GM19452 (cell line): ENCODE data around the gene SLC9A9.
"Not testable (repeated sequence)": the region's sequence is repeated elsewhere in the genome, so short reads cannot be mapped to it uniquely, and the experiment has no call there.

Source experiments
- ATAC-seq: cut with Tn5 transposase; IDR thresholded peaks from one replicate; pipeline ENCODE4 v1.9.1; 2021; ENCODE audit not compliant: unreplicated experiment

The SLC9A9 gene

GRCh38 chr3:143306407-143306806 lies 541.9 kb downstream of the SLC9A9 start:
- ATAC-seq = no peak

GRCh38 chr3:143302638-143303171 lies 545.6 kb downstream of the SLC9A9 start:
- no peak for ATAC-seq

GRCh38 chr3:143301031-143301901 lies 547.0 kb downstream of the SLC9A9 start:
- no peak for ATAC-seq

GRCh38 chr3:143298886-143299535 lies 549.3 kb downstream of the SLC9A9 start:
- ATAC-seq = no peak

GRCh38 chr3:143298380-143298779 lies 549.9 kb downstream of the SLC9A9 start:
- ATAC-seq = no peak

GRCh38 chr3:143295201-143296080 lies 552.8 kb downstream of the SLC9A9 start:
- no peak for ATAC-seq

GRCh38 chr3:143294188-143294587 lies 554.1 kb downstream of the SLC9A9 start:
- no peak for ATAC-seq

- no peak for ATAC-seq
Measured at GRCh38 chr3:143291836-143292447, 556.3 kb downstream of the SLC9A9 start.

GRCh38 chr3:143288944-143289343 lies 559.3 kb downstream of the SLC9A9 start:
- no peak for ATAC-seq

GRCh38 chr3:143287403-143287802 lies 560.9 kb downstream of the SLC9A9 start:
- ATAC-seq = no peak

- no peak for ATAC-seq
Measured at GRCh38 chr3:143286392-143287010, 561.8 kb downstream of the SLC9A9 start.

- no peak for ATAC-seq
Measured at GRCh38 chr3:143283432-143284128, 564.7 kb downstream of the SLC9A9 start.

- ATAC-seq = no peak
Measured at GRCh38 chr3:143280984-143281383, 567.3 kb downstream of the SLC9A9 start.

- ATAC-seq = not testable (repeated sequence)
Measured at GRCh38 chr3:143279567-143279966, 568.7 kb downstream of the SLC9A9 start.

- no peak for ATAC-seq
Measured at GRCh38 chr3:143278721-143279120, 569.5 kb downstream of the SLC9A9 start.

GRCh38 chr3:143277531-143277930 lies 570.7 kb downstream of the SLC9A9 start:
- no peak for ATAC-seq

- ATAC-seq = peak; percentile 92
Measured at GRCh38 chr3:143276592-143276991, 571.7 kb downstream of the SLC9A9 start.

- ATAC-seq = no peak
Measured at GRCh38 chr3:143273975-143274690, 574.1 kb downstream of the SLC9A9 start.

- no peak for ATAC-seq
Measured at GRCh38 chr3:143271136-143271535, 577.1 kb downstream of the SLC9A9 start.
